GM19397 (cell line): ENCODE results near the gene CLPX.
"Not testable (repeated sequence)": the region's sequence is repeated elsewhere in the genome, so short reads cannot be mapped to it uniquely, and the experiment has no call there.

Experiments
- ATAC-seq: cut with Tn5 transposase; IDR thresholded peaks from one replicate; pipeline ENCODE4 v1.9.1; 2021; ENCODE audit warnings: mild to moderate bottlenecking, moderate library complexity; ENCODE audit not compliant: unreplicated experiment

Gene CLPX

DNA sequence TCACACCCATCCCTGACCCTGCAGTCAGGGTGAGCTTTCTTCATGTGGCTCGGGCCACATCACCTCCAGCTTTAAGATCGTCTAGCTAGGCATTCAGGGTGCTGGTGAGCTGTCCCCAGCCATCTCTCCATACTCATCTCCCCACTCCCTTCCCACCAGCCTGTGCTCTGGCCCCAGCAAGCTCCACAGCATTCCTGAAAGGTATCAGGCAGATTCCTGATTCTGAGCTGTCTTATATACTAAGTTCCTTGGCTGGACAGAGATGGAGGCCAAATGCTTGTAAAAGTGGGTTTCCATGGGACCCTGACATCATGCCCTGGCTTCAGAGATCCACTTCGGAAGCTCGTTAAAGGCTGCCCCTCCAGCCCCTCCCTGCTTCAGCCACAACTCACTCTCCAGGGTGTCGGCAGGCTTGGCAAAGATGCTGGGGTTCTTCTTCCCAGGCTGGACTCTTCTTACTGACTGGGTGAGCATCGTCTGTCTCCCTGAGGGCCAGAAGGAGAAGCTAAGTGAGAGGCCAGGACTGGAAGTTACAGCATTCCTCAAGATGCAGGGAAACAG lies 22.2 kb upstream of the CLPX start:
- ATAC-seq = no peak

DNA sequence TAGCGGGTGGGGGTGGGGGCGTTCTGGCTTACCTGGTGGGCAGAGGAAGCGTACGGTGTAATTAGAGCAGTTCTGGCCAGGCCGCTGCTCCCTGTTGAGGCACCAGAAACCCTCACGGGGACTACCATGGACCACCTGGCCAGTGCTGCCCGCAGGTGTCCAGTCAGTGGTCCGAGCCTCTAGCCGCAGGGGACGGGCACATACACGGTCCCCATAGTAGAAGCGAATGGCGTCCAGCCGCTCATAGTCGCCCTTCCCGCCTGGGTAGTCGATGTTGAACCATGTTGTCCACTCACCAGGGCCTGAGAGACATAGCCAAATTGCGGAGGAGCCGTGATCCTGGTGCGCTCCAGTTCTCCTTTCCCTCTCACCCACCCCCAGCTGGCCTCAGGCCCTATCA lies 21.6 kb upstream of the CLPX start:
- ATAC-seq = no peak

DNA sequence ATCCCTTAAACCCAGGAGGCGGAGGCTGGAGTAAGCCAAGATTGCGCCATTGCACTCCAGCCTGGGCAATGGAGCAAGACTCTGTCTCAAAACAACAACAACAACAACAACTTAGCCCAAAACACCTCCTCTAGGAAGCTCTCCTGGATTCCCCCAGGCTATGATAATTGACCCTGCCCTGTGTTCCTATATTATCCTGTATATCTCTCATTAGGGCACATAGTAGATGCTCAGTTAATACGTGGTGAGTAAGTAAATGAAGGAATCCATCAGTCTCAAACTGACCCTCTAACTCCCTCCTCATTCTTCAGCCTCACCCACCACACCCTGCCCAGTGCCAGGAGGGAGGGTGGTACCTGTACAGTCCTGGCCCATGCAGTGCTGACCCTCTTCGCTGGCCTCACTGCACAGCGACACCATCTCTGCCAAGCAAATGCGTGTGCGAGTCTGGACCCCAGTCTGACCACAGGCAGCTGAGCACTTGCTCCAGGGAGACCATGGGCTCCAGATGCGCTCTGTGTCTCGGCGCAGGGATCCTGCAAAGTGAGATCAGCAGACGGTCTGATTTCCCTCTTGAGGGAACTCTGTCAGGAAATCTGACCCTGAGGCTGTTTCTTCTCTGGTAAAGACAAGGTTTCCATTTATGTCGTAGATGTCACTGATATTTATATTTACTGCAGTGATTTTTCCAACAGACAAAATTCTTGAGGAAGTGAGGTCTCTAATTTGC lies 20.0 kb upstream of the CLPX start:
- ATAC-seq = no peak

DNA sequence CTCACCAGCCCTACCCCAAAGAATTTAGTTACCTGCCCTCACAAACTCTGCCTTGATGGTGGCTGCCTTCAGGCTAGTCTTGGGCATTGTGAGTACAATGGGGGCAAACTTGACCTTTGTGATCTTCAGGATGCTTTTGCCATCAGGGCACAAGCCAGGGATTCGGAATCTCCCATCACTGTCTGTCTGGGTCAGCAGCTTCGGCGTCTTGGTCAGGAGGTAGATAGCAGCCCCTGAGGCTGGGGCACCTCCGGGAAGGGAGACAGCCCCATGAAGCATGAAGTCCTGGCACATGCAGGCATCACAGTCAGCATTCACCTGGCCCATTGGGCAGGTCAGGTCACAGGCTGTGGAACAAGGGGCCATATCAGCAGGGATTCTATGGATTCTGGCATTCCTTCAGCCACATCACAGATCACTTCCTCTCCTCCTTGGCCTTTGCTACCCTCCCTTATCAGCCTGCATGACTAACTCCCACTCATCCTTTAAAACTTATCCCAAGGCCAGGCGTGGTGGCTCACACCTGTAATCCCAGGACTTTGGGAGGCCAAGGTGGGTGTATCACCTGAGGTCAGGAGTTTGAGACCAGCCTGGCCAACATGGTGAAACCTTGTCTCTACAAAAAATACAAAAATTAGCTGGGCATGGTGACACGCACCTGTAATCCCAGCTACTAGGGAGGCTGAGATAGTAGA lies 19.2 kb upstream of the CLPX start:
- ATAC-seq = no peak

DNA sequence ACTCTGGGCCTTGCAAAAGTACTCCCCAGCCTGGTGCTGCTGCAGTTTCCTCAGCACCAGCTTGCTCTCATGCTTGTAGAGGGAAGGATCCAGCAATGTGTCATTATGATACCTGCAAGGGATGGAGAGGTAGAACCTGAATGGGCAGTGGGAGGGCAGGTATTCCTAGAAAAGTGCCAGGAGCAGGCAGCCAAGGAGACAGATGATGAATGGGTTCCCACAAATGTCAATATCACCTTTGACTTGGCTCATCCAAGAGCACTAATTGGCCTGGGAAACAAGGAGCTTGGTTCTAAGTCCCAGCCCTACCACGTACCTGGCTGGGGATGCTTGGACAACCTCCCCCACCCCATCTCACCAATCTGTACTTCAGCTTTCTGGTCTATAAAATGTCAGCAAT lies 16.8 kb upstream of the CLPX start:
- ATAC-seq = no peak

DNA sequence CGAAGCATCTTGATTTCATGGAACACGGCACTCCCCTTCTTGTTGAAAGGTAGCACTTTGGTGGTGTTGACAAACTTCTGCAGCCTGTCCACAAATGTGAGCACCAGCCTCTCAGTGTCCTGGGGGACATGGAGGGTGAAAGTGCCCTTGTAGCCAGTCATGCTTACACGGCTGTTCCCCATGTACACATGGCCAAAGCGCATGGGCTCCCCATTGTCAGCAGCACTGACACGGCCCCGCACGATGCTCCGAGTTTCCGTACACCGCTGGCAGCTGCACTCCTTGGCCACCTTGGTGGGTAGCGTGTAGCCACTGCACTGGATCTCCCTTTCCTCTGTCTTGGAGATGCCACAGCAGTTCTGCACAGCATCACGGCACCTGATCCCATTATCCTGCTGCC lies 13.4 kb upstream of the CLPX start:
- ATAC-seq = no peak

DNA sequence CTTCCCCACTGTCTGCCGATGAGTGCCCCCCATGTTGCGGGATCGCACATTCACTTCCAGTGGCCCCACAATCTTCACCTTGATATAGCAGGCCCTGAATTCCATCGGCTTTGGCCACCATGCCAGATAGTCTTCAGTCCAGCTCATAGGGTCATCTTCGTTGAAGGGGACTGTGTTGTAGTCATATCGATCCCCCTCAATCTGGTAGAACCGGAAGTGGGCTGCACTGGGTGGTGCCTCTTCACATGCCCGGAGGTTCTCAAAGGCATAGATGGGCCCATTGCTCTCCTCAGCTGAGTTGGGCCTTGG lies 12.1 kb upstream of the CLPX start:
- no peak for ATAC-seq

DNA sequence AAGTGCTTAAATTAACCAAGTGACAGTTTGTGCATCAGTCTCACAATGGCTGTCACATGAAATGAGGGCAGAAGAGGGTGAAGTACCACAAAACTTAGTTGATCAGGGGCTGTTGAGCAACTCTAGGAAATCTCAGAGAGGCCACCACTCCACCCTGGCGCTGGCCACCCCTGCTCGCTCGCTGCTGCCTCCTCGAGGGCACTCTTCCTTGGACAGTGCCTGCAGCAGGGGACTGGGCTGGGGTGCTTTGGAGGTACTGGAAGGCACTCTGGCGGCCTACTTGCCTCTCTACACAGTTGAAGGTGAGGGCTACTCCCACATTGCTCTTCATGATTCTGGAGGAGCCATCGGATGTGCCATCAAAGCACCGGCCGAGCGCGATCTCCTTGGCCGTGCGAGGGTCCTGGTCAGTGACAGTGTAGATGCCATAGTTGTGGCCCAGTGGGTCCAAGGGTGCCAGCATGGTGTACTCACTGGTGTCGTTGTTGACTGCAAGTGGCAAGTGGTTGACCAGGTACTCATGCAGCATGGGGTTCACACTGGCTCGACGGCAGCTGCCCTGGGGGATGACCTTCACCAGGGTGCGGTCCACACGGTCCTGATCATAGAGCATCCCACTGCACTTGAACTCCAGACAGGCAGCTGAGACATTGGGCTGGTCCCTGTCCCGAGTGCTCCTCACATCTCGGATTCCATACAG lies 11.6 kb upstream of the CLPX start:
- ATAC-seq = no peak

DNA sequence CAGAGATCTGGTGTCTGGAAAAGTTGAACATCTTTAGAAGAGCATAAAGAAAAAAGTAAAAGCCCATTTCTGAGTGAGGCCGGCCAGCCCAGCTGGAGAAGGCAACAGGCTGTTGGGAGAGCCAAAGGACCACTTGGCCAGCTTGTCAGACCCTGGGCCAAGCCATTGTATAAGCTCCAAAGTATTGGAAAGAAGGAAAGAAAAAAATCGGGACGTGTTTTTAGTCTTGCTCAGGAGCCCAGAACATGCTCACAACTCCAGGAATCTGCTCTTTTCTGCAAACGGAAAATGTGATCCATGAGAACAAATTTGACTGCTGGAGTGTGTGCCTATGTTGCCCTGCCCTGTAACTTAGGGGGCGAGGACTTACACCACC lies 10.4 kb upstream of the CLPX start:
- ATAC-seq = no peak

DNA sequence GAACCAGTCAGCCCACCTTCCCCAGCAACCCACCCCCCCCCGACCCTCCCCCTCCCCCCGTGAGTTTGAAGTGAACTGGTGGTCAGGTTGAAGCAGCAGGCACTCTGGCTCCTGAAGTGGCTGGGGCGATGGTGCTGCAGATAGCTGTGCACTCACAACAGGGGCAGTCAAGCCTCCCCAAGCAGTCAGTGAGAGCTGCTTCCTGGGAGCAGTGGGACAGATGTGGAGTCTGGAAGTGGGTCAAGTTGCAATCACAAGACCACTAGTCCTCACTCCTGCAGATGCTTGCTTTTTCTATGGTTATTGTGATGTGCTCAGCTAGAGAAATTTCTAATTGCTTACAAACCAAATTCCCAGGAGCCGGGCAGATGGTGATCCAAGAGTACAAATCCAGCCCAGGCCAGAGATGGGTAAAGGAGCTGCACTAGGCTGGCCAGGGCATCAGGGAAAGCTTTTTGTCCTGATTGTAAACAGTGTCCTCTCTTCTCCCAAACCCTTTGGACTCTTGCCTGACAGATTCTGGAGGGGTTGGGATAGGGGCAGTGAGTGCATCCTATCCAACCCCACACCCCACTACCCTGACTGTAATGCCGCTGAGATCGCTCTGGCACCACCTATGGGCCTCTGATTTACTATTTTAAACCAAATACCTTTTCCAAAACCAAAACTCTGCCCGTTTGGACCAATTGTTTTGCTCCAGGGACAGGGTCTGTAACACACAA lies 9.8 kb upstream of the CLPX start:
- no peak for ATAC-seq

DNA sequence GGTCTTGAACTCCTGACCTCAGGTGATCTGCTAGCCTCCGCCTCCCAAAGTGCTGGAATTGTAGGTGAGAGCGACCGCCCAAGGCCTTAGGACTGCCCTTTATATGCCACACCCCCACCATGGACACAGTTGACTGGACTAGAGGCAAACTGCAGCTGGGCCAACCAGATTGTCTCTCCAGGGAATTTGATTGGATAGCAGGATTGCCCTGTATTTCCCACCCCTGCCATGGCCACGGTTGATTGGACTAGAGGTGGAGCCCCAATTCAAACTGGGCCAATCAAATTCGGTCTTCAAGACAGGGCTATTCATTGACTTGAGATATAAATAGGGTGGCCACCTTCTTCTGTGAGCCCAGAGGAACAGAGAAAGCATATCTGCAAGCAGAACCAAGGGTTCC lies 6.9 kb upstream of the CLPX start:
- ATAC-seq = no peak

DNA sequence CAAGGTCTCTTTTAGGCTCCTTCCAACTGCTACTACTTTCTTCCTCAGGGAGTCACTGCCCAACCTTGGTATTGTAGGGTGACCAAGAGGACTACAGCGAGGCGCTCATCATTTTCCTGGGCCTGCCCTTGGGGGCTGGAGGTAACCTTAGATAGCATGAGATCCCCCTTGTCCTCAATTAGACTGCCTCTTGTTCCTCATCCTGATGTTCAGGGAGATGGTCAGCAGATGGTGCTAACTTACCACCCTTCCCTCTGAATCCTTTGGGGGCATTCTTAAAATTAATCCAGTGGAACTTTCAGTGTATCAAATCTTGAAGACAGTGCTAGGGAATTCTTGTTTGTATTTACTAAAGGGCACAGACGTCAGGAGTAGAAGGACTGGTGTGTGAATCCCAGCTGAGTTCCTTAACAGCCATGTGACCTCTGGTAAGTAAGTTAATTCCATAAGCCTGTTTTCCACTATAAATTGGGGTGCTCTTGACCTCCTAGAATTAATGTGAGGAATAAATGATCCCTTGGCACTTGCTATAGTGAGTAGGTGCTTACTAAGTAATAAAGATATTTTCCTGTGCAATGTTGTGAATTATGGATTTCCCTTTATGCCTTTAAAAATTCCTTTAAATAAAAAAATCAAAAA lies 4.1 kb upstream of the CLPX start:
- ATAC-seq = no peak

DNA sequence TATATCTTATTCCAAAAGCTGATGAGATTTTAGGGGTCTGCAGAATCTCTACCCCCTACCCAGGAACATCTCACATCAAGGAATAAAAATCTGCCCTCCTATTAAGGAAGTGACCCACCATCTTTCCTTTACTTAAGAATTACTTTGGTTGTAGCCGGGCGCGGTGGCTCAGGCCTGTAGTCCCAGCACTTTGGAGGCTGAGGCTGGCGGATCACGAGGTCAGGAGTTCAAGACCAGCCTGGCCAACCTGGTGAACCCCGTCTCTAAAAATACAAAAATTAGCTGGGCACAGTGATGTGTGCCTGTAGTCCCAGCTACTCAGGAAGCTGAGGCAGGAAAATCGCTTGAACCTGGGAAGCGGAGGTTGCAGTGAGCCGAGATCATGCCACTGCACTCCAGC lies 3.3 kb upstream of the CLPX start:
- not testable (repeated sequence) for ATAC-seq

DNA sequence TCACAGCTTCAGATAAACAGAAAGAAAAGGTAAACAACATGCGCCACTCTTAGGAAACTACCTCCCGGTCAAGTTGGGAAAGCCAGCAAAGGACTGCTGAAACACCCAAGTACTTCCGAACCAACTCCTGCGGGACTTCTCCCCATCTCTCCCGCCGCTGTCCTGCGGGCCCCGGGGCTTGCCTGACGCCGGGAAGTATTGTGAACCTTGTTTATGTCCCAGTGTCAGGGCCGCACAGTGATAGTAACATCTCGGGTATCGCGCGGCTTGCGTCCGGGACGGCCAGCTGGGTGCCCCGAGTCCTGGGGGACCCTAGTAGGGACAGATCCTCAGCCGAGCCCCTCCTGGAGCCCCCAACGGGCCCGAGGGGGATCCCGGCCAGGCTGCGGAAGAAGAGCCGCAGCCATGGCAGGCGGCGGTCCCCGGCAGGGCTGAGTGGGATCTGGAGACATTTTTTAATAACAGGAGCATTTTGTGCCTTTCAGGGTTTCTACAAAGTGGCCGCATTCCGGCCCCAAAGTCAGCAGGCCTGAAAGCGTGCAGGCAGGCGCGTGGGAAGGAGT lies 756 bp downstream of the CLPX start:
- peak; percentile 34 for ATAC-seq

DNA sequence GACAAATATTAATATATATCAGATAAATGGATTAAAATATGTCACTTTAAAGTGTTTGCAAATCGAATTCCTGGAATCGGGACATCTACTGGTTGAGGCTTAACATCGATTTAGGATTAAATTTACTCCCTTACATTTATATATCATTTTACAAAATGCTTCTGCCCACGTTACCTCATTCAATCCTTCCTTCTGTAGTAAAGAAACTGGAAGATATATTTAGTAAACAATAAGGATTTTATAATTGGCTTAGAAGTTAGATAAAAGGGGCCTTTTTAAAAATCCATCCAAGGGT lies 1.3 kb downstream of the CLPX start:
- no peak for ATAC-seq

DNA sequence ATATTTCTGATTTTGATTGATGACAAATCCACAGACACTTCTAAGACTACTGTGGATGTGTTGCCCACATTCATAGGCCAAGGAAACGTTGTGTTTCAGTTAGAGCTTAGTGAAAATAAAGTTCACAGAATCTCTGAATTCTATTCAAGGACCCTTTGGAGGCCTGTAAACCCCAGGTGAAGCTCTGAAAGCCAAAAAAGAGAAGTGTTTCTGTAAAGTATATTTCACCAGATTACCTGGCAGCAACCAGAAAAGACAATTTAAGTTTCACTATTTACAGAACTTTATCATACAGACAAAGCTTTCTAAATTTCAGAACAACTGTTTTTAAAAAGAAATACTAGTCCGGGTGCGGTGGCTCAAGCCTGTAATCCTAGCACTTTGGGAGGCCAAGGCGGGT lies 2.6 kb downstream of the CLPX start:
- no peak for ATAC-seq

DNA sequence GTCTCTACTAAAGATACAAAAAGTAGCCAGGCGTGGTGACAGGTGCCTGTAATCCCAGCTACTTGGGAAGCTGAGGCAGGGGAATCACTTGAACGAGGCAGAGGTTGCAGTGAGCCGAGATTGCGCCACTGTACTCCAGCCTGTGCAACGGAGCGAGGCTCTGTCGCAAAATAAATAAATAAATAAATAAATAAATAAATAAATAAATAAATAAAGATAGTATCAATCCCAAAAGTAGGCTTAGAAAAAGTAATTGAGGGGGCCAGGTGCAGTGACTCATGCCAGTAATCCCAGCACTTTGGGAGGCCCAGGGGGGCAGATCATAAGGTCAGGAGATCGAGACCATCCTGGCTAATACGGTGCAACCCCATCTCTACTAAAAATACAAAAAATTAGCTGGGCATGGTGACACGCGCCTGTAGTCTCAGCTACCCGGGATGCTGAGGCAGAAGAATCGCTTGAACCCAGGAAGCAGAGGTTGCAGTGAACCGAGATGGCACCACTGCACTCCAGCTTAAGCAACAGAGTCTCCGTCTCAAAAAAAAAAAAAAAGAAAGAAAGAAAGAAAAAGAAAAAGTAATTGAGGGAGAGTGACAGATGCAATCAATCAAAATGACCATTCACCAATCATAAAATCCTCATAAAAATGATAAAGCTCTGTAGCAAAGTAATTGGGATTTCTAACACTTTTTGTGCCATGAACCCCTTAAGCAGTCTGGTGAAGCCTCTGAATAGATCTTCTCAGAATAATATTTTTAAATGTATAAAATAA lies 3.4 kb downstream of the CLPX start:
- not testable (repeated sequence) for ATAC-seq

DNA sequence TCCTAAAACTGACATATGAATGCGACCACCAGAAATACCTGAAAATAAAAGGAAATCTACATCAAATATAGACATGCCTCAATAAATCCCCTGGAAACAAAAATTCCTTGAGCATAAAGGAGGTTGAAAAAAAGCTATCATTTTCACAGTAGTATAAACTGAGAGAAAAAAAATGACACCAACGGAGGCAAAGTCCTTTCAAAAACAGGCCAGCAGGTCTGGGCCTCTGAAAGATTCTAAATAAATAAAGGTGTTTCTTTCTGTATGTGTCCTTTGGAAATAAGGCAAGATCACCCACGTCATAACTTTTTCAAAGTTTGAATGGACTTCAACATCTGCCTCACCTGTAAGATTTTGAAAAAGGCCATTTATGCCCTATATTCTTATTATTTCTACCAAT lies 5.0 kb downstream of the CLPX start:
- ATAC-seq = no peak

DNA sequence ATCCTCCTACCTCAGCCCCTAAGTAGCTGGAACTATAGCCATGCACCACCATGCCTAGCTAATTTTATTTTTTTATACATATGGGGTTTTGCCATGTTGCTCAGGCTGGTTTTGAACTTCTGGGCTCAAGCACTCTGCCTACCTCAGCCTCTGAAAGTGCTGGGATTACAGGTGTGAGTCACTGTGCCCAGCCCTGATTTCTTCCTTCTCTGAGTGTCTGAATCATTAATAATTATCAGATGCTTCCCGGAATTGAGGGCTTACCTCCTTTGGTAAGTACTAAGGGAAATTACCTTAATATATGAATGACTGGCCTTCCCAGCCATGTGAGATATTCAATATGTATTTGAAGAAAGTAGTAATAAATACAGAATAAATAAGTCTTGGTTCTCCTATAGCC lies 7.2 kb downstream of the CLPX start:
- no peak for ATAC-seq

DNA sequence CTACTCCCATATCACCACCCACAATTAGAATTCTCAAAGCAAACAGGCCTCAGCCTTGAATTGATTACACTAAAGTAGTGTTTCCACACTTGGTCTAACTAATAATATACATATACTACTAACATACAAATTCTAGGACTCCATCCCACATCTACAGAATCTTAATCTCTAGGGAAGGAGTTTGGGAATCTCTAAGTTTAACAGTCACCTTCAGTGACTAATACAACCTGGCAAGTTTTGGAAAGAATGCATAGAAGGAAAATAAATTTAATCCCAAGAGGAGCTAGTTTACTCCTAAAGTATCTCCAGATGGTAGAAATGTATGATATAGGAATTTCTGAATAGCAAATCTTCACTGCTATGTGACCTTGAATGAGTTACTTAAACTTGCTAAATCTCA lies 9.1 kb downstream of the CLPX start:
- no peak for ATAC-seq
